Measurements from ENCODE around the gene ATRAID.

- TF ChIP-seq POLR2AphosphoS5 (IDR thresholded peaks at IDR 0.05; ENCODE audit: borderline replicate concordance, low read depth, low read length) (0 out of 2 replicates have a peak, but pooled peaks have one; percentile 2), FOXP2 (optimal IDR thresholded peaks at IDR 0.05; ENCODE audit: control extremely low read depth, extremely low read length, insufficient read depth) (no peak)
These were observed 30.1 kb downstream of the ATRAID start for GRCh38 chr2:27241761-27242613.
